K562 treated with DMSO at 1 percent for 48 hours (cell line): ENCODE results near the gene FLRT2. TPM values are rescaled to one million over a fixed set of nuclear protein-coding genes. Genes with fewer than 3 reads are reported as not detected.

Source experiments
- total RNA-seq: library from RNA; unstranded; fragments of 300-600 nt; gene quantifications from 2 replicates; pipeline ENCODE4 v1.2.3, GENCODE V29; 2022; ENCODE audit warnings: low replicate concordance; ENCODE audit errors: extremely low read depth

Gene FLRT2, protein sequence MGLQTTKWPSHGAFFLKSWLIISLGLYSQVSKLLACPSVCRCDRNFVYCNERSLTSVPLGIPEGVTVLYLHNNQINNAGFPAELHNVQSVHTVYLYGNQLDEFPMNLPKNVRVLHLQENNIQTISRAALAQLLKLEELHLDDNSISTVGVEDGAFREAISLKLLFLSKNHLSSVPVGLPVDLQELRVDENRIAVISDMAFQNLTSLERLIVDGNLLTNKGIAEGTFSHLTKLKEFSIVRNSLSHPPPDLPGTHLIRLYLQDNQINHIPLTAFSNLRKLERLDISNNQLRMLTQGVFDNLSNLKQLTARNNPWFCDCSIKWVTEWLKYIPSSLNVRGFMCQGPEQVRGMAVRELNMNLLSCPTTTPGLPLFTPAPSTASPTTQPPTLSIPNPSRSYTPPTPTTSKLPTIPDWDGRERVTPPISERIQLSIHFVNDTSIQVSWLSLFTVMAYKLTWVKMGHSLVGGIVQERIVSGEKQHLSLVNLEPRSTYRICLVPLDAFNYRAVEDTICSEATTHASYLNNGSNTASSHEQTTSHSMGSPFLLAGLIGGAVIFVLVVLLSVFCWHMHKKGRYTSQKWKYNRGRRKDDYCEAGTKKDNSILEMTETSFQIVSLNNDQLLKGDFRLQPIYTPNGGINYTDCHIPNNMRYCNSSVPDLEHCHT
- not detected in 2 replicates for total RNA-seq

DNA sequence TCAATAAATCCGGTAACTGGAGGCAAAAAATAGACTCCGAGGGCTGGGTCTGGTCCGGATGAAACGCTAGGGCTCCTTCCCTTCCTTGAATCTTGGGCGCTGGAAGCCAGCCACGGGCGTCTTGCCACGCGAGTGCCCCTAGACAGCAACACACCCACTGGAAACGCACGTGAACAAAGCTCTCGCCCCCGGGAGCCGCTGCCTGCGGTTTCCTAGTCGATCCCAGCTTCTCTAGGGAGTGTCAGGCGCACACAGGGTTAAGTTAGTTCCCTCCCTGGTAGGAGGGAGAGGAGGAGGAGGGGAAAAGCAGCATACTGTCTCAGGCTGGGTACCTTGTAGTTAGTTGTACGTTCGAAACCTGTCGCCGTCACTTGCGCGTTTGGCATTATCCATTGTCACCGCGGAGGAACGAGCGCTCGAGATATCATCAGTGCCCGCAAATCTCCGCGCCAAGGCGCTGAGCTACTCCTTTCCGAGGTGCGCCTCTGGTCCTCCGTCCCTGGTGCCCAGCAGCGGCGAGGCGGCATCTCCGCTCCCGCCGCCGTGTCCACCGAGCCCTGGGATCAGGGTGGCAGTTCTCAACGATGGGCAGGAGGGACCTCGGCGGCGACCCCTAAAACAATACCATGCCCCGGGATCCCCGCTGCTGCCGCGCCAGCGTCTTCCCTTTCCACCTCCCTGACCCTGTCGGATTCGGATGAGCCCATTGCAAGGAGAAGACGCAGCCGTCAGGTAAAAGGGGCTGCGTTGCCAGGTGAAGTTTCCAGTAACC is at the start of gene FLRT2:
FLRT2 (plus strand) TSS at position 342 of the 772 bp plus-strand sequence. CDS start 91,371 bp downstream, outside the sequence.

